Measurements from ENCODE around the gene CENPU.
A peak's percentile ranks its signal among the peaks of the same experiment; 100 is the strongest.

CENPU gene

DNA sequence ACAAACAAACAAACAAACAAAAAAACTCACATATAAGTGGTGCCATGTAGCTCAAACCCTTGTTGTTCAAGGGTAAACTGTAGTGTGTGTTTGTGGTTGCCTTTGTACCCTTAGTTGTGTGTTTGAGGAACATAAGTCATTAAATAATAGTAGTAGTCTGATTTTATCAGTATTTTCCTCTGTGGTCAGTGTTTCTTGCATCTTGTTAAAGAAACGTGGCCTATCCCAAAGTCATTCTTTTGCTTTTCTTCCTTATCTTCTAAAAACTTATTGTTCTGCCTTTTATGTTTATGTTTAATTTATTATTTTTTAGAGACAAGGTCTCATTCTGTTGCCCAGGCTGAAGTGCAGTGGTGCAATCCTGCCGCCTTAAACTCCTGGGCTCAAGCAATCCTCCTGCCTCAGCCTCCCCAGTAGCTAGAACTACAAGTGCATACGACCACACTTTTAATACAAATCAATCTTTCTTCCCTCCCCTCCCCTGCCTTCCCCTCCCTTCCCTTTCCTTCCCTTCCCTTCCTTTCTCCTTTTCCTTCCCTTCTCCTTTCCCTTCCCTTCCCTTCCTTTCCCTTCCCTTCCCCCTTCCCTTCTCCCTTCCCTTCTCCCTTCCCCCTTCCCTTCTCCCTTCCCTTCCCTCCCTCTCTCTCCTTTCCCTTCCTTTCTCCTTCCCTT lies 57.9 kb downstream of the CENPU start:
- H3K9ac ChIP-seq (ENCODE audit: low read length), result no peak overlapping the region
- no peaks in the 10 kb centered on the region for H3K79me1 ChIP-seq (replicated peaks; ENCODE audit: low read length, poor library complexity, severe bottlenecking)
- DNase-seq, result no peak
- H2AK5ac ChIP-seq (ENCODE audit: low read length, severe bottlenecking), result no peak overlapping the region
- H4K91ac ChIP-seq (ENCODE audit: low read length), result no peak overlapping the region
- H4K8ac ChIP-seq (ENCODE audit: low read length), result no peak overlapping the region
- no peak overlapping the region for H2BK15ac ChIP-seq (ENCODE audit: low read depth, poor library complexity, severe bottlenecking)
- no peak overlapping the region for H3K14ac ChIP-seq (ENCODE audit: low read length in 2 of 2)
- H3K27ac ChIP-seq (ENCODE audit: low read length, poor library complexity, severe bottlenecking), result no peak overlapping the region
- no peak overlapping the region for H2AFZ ChIP-seq (ENCODE audit: low read depth, low read length)
- no peaks in the 10 kb centered on the region for H3K27me3 ChIP-seq (ENCODE audit: control insufficient read depth in 1 of 2, insufficient read depth in 1 of 2, low read length in 2 of 2)
- H3K4me2 ChIP-seq (ENCODE audit: low read length, poor library complexity, severe bottlenecking), result no peak overlapping the region
- no peaks in the 10 kb centered on the region for H3K4me1 ChIP-seq (ENCODE audit: control insufficient read depth, insufficient read depth, low read depth, low read length)
- H3K9me3 ChIP-seq (ENCODE audit: control insufficient read depth, low read length), result no peaks in the 10 kb centered on the region
- H3K23ac ChIP-seq (ENCODE audit: low read length in 2 of 2), result no peak overlapping the region
- H3K4ac ChIP-seq (ENCODE audit: low read depth in 1 of 2, low read length in 2 of 2), result no peak overlapping the region
- H3K4me3 ChIP-seq (ENCODE audit: insufficient read depth in 1 of 2, low read depth in 1 of 2, low read length in 2 of 2), result no peak overlapping the region
- H3K36me3 ChIP-seq (ENCODE audit: control insufficient read depth in 1 of 2, insufficient read depth in 2 of 2, low read depth in 1 of 2, low read length in 2 of 2), result peaks cover 7 to 29% of the 10 kb centered on the region in 2 experiments
- no peak overlapping the region for H2BK120ac ChIP-seq (ENCODE audit: low read depth, low read length)
- H3K18ac ChIP-seq (ENCODE audit: low read depth in 1 of 2, low read length in 2 of 2), result no peak overlapping the region
- no peak overlapping the region for H2BK12ac ChIP-seq (ENCODE audit: low read length in 2 of 2)
- H2BK5ac ChIP-seq (ENCODE audit: low read depth, low read length, poor library complexity, severe bottlenecking), result no peak overlapping the region
- 100% methylated on average over 2 of the region's 3 CpGs for WGBS

DNA sequence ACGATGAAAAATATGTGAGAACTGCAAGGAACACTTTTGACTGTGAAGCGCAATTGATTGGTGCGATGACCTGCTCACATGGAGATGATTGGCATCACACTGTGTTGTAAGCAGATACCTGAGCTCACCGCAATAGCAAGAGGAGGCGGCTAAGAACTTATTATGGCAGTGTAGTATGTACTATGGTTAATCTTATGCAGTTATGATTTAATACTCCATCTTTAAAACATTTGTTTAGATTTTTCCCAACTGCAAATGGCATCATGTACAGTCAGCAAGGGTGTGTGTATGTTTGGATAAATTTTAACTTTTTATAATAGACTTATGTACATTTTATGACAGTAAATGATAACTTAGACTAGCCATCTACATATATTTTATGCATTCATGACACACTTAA lies 58.9 kb downstream of the CENPU start:
- no peak overlapping the region for H3K4me3 ChIP-seq (ENCODE audit: insufficient read depth in 1 of 2, low read depth in 1 of 2, low read length in 2 of 2)
- no peaks in the 10 kb centered on the region for H3K79me1 ChIP-seq (replicated peaks; ENCODE audit: low read length, poor library complexity, severe bottlenecking)
- no peak overlapping the region for H2BK5ac ChIP-seq (ENCODE audit: low read depth, low read length, poor library complexity, severe bottlenecking)
- no peak overlapping the region for H2AK5ac ChIP-seq (ENCODE audit: low read length, severe bottlenecking)
- no peak overlapping the region for H2AFZ ChIP-seq (ENCODE audit: low read depth, low read length)
- no peaks in the 10 kb centered on the region for H3K27me3 ChIP-seq (ENCODE audit: control insufficient read depth in 1 of 2, insufficient read depth in 1 of 2, low read length in 2 of 2)
- H3K9ac ChIP-seq (ENCODE audit: low read length), result no peak overlapping the region
- H3K14ac ChIP-seq (ENCODE audit: low read length in 2 of 2), result no peak overlapping the region
- H3K9me3 ChIP-seq (ENCODE audit: control insufficient read depth, low read length), result no peaks in the 10 kb centered on the region
- H4K91ac ChIP-seq (ENCODE audit: low read length), result no peak overlapping the region
- H2BK15ac ChIP-seq (ENCODE audit: low read depth, poor library complexity, severe bottlenecking), result no peak overlapping the region
- H4K8ac ChIP-seq (ENCODE audit: low read length), result no peak overlapping the region
- H3K36me3 ChIP-seq (ENCODE audit: control insufficient read depth in 1 of 2, insufficient read depth in 2 of 2, low read depth in 1 of 2, low read length in 2 of 2), result peaks cover 7 to 34% of the 10 kb centered on the region in 2 experiments
- H3K4me1 ChIP-seq (ENCODE audit: control insufficient read depth, insufficient read depth, low read depth, low read length), result no peaks in the 10 kb centered on the region
- H3K4me2 ChIP-seq (ENCODE audit: low read length, poor library complexity, severe bottlenecking), result no peak overlapping the region
- no peak for DNase-seq
- no peak overlapping the region for H2BK12ac ChIP-seq (ENCODE audit: low read length in 2 of 2)
- H3K23ac ChIP-seq (ENCODE audit: low read length in 2 of 2), result no peak overlapping the region
- H3K27ac ChIP-seq (ENCODE audit: low read length, poor library complexity, severe bottlenecking), result no peak overlapping the region
- WGBS, result 98% methylated on average over 4 of the region's 5 CpGs
- no peak overlapping the region for H2BK120ac ChIP-seq (ENCODE audit: low read depth, low read length)
- H3K4ac ChIP-seq (ENCODE audit: low read depth in 1 of 2, low read length in 2 of 2), result no peak overlapping the region
- H3K18ac ChIP-seq (ENCODE audit: low read depth in 1 of 2, low read length in 2 of 2), result peak overlapping the region in 1 of 2 experiments; percentile 35

DNA sequence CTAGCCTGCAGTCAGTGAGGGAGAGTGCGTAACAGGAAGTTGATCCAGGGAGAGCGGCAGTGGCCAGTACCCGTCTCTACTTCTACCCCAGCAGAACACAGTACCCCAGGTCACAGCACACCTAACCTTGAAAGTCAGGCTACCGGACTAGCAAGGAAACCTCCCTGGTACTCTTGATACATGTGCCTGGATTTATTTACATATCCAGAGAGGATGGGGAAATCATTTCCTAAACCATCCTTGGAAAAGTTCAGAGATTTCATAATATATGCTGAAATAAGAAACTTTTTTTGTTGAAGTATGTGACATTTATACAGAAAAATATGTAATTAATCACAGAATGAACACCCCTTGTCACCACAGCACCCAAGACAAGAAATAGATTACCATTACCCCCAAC lies 59.9 kb downstream of the CENPU start:
- DNase-seq, result no peak
- Histone ChIP-seq H2BK120ac (ENCODE audit: low read depth, low read length) (no peak overlapping the region), H3K14ac (ENCODE audit: low read length in 2 of 2) (no peak overlapping the region), H2BK5ac (ENCODE audit: low read depth, low read length, poor library complexity, severe bottlenecking) (no peak overlapping the region), H3K27ac (ENCODE audit: low read length, poor library complexity, severe bottlenecking) (no peak overlapping the region), H3K23ac (ENCODE audit: low read length in 2 of 2) (no peak overlapping the region), H3K4ac (ENCODE audit: low read depth in 1 of 2, low read length in 2 of 2) (no peak overlapping the region), H2BK15ac (ENCODE audit: low read depth, poor library complexity, severe bottlenecking) (no peak overlapping the region), H3K27me3 (ENCODE audit: control insufficient read depth in 1 of 2, insufficient read depth in 1 of 2, low read length in 2 of 2) (no peaks in the 10 kb centered on the region), H4K91ac (ENCODE audit: low read length) (no peak overlapping the region), H4K8ac (ENCODE audit: low read length) (no peak overlapping the region), H2BK12ac (ENCODE audit: low read length in 2 of 2) (no peak overlapping the region), H3K36me3 (ENCODE audit: control insufficient read depth in 1 of 2, insufficient read depth in 2 of 2, low read depth in 1 of 2, low read length in 2 of 2) (peaks cover 9 to 40% of the 10 kb centered on the region in 2 experiments), H3K79me1 (replicated peaks; ENCODE audit: low read length, poor library complexity, severe bottlenecking) (no peaks in the 10 kb centered on the region), H3K4me1 (ENCODE audit: control insufficient read depth, insufficient read depth, low read depth, low read length) (no peaks in the 10 kb centered on the region), H3K18ac (ENCODE audit: low read depth in 1 of 2, low read length in 2 of 2) (no peak overlapping the region), H3K9me3 (ENCODE audit: control insufficient read depth, low read length) (no peaks in the 10 kb centered on the region), H3K4me2 (ENCODE audit: low read length, poor library complexity, severe bottlenecking) (no peak overlapping the region), H2AFZ (ENCODE audit: low read depth, low read length) (no peak overlapping the region), H3K9ac (ENCODE audit: low read length) (no peak overlapping the region), H2AK5ac (ENCODE audit: low read length, severe bottlenecking) (no peak overlapping the region), H3K4me3 (ENCODE audit: insufficient read depth in 1 of 2, low read depth in 1 of 2, low read length in 2 of 2) (no peak overlapping the region)
- 100% methylated on average over 3 of the region's 4 CpGs for WGBS

DNA sequence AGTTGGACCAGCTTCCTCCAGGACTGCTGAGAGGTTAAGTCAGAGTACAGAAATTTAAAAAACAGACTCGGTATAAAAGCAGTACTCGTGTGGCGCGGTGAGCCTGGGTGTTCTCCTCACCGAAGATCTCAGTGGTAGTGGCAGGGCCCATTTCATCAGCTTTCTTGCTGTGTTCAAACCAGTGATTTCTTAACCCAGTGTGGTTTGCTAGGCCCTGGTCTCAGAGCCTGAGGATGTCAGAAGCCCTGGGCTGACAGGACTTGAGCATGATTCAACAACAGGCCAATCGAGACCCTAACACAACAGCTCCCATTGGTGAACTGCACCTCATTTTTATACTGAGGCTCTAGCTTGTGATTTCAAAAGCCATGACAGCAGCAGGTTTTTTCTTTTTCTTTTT lies 61.2 kb downstream of the CENPU start:
- DNase-seq, result no peak
- Histone ChIP-seq H3K14ac (ENCODE audit: low read length in 2 of 2) (no peak overlapping the region), H4K91ac (ENCODE audit: low read length) (no peak overlapping the region)

More for the DNA sequence above, 61.2 kb downstream of the CENPU start:
- Histone ChIP-seq H2BK15ac (ENCODE audit: low read depth, poor library complexity, severe bottlenecking) (no peak overlapping the region), H3K4me1 (ENCODE audit: control insufficient read depth, insufficient read depth, low read depth, low read length) (peaks cover 2% of the 10 kb centered on the region), H3K4ac (ENCODE audit: low read depth in 1 of 2, low read length in 2 of 2) (no peak overlapping the region), H2AFZ (ENCODE audit: low read depth, low read length) (no peak overlapping the region), H3K4me3 (ENCODE audit: insufficient read depth in 1 of 2, low read depth in 1 of 2, low read length in 2 of 2) (no peak overlapping the region), H3K9ac (ENCODE audit: low read length) (no peak overlapping the region), H3K79me1 (replicated peaks; ENCODE audit: low read length, poor library complexity, severe bottlenecking) (no peaks in the 10 kb centered on the region), H3K27ac (ENCODE audit: low read length, poor library complexity, severe bottlenecking) (no peak overlapping the region), H2BK5ac (ENCODE audit: low read depth, low read length, poor library complexity, severe bottlenecking) (no peak overlapping the region), H3K9me3 (ENCODE audit: control insufficient read depth, low read length) (no peaks in the 10 kb centered on the region), H2BK120ac (ENCODE audit: low read depth, low read length) (no peak overlapping the region), H3K4me2 (ENCODE audit: low read length, poor library complexity, severe bottlenecking) (no peak overlapping the region), H4K8ac (ENCODE audit: low read length) (no peak overlapping the region), H3K27me3 (ENCODE audit: control insufficient read depth in 1 of 2, insufficient read depth in 1 of 2, low read length in 2 of 2) (no peaks in the 10 kb centered on the region), H3K23ac (ENCODE audit: low read length in 2 of 2) (no peak overlapping the region), H2AK5ac (ENCODE audit: low read length, severe bottlenecking) (no peak overlapping the region), H2BK12ac (ENCODE audit: low read length in 2 of 2) (no peak overlapping the region), H3K36me3 (ENCODE audit: control insufficient read depth in 1 of 2, insufficient read depth in 2 of 2, low read depth in 1 of 2, low read length in 2 of 2) (peaks cover 15 to 50% of the 10 kb centered on the region in 2 experiments), H3K18ac (ENCODE audit: low read depth in 1 of 2, low read length in 2 of 2) (no peak overlapping the region)
- WGBS, result 97% methylated on average over 6 of the region's 6 CpGs
